Chondrocyte (in vitro differentiated cells): Measurements from ENCODE around the gene UNC13D. TPM values are rescaled to one million over a fixed set of nuclear protein-coding genes. Genes with fewer than 3 reads are reported as not detected.
"Not testable (repeated sequence)": the region's sequence is repeated elsewhere in the genome, so short reads cannot be mapped to it uniquely, and the experiment has no call there.

Experiments used
- DNase-seq: peaks from one replicate; pipeline ENCODE4 v3.0.0; 2021; ENCODE audit warnings: mixed read lengths, low spot score
- H3K27ac Mint-ChIP-seq: one replicate; pipeline ENCODE4 v1.8.0; 2021; ENCODE audit warnings: mild to moderate bottlenecking, moderate library complexity, mixed read lengths; ENCODE audit not compliant: unreplicated experiment
- H3K27me3 Mint-ChIP-seq: 2 replicates; pipeline ENCODE4 v1.8.0; 2021; ENCODE audit warnings: low read depth, mixed read lengths
- H3K36me3 Mint-ChIP-seq: 2 replicates; pipeline ENCODE4 v1.8.0; 2021; ENCODE audit warnings: low read depth, mixed read lengths
- H3K4me1 Mint-ChIP-seq: 2 replicates; pipeline ENCODE4 v1.8.0; 2021; ENCODE audit warnings: low read depth, mild to moderate bottlenecking, mixed read lengths
- H3K4me3 Mint-ChIP-seq: one replicate; pipeline ENCODE4 v1.8.0; 2021; ENCODE audit warnings: mild to moderate bottlenecking, moderate library complexity, mixed read lengths; ENCODE audit not compliant: unreplicated experiment
- H3K9me3 Mint-ChIP-seq: 2 replicates; pipeline ENCODE4 v1.8.0; 2021; ENCODE audit warnings: low read depth, mixed read lengths
- CTCF ChIP-seq: fragments of 200-600 bp; sonication (generic); IDR thresholded peaks from 2 replicates; pipeline ENCODE4 v1.5.0; 2021; ENCODE audit warnings: antibody characterized with exemption, mild to moderate bottlenecking, moderate library complexity
- total RNA-seq: library from RNA; stranded (reverse); gene quantifications from 3 replicates; pipeline ENCODE4 v1.2.1, GENCODE V29; 2021

Gene UNC13D
- total RNA-seq, 1 donor from 2014 or later, result 1.5 TPM

GRCh38 chr17:75783069-75783783 lies 61.0 kb downstream of the UNC13D start:
- Mint-ChIP-seq H3K27me3 (no peaks in the 10 kb centered on the region), H3K4me1 (peaks cover 47% of the 10 kb centered on the region), H3K27ac (peak overlapping the region; percentile 99), H3K36me3 (peaks cover 9% of the 10 kb centered on the region), H3K9me3 (no peaks in the 10 kb centered on the region), H3K4me3 (peak overlapping the region; percentile 6)
- peak; percentile 88 for TF ChIP-seq CTCF
- DNase-seq, result no peak

- Mint-ChIP-seq H3K27me3 (no peaks in the 10 kb centered on the region), H3K4me1 (peaks cover 49% of the 10 kb centered on the region), H3K9me3 (no peaks in the 10 kb centered on the region), H3K27ac (peak overlapping the region; percentile 55), H3K4me3 (peak overlapping the region; percentile 25), H3K36me3 (peaks cover 23% of the 10 kb centered on the region)
- no peak for TF ChIP-seq CTCF
- DNase-seq, result no peak
Measured at GRCh38 chr17:75779987-75780889, 64.0 kb downstream of the UNC13D start.

GRCh38 chr17:75779250-75779986 lies 64.8 kb downstream of the UNC13D start:
- no peaks in the 10 kb centered on the region for H3K9me3 Mint-ChIP-seq
- peak overlapping the region; percentile 100 for H3K27ac Mint-ChIP-seq
- TF ChIP-seq CTCF, result peak; percentile 59
- H3K4me1 Mint-ChIP-seq, result peaks cover 46% of the 10 kb centered on the region
- DNase-seq, result peak; percentile 96
- no peaks in the 10 kb centered on the region for H3K27me3 Mint-ChIP-seq
- H3K4me3 Mint-ChIP-seq, result peak overlapping the region; percentile 90
- peaks cover 23% of the 10 kb centered on the region for H3K36me3 Mint-ChIP-seq

- Mint-ChIP-seq H3K36me3 (peaks cover 23% of the 10 kb centered on the region), H3K9me3 (no peaks in the 10 kb centered on the region), H3K27me3 (no peaks in the 10 kb centered on the region), H3K4me1 (peaks cover 41% of the 10 kb centered on the region), H3K4me3 (peak overlapping the region; percentile 90), H3K27ac (peak overlapping the region; percentile 74)
- DNase-seq, result no peak
- TF ChIP-seq CTCF, result peak; percentile 81
Measured at GRCh38 chr17:75778861-75779249, 65.3 kb downstream of the UNC13D start.

GRCh38 chr17:75778066-75778860 lies 65.9 kb downstream of the UNC13D start:
- H3K9me3 Mint-ChIP-seq, DNase-seq, H3K27me3 Mint-ChIP-seq: not testable (repeated sequence)
- peaks cover 23% of the 10 kb centered on the region for H3K36me3 Mint-ChIP-seq
- peak overlapping the region; percentile 90 for H3K4me3 Mint-ChIP-seq
- peaks cover 35% of the 10 kb centered on the region for H3K4me1 Mint-ChIP-seq
- H3K27ac Mint-ChIP-seq, result peak overlapping the region; percentile 74
